HG02763 (cell line): ENCODE results near the gene TMEM47.

Experiments used
- ATAC-seq: cut with Tn5 transposase; IDR thresholded peaks from one replicate; pipeline ENCODE4 v1.9.1; 2021; ENCODE audit warnings: mild to moderate bottlenecking, moderate library complexity; ENCODE audit not compliant: unreplicated experiment

TMEM47 gene

DNA sequence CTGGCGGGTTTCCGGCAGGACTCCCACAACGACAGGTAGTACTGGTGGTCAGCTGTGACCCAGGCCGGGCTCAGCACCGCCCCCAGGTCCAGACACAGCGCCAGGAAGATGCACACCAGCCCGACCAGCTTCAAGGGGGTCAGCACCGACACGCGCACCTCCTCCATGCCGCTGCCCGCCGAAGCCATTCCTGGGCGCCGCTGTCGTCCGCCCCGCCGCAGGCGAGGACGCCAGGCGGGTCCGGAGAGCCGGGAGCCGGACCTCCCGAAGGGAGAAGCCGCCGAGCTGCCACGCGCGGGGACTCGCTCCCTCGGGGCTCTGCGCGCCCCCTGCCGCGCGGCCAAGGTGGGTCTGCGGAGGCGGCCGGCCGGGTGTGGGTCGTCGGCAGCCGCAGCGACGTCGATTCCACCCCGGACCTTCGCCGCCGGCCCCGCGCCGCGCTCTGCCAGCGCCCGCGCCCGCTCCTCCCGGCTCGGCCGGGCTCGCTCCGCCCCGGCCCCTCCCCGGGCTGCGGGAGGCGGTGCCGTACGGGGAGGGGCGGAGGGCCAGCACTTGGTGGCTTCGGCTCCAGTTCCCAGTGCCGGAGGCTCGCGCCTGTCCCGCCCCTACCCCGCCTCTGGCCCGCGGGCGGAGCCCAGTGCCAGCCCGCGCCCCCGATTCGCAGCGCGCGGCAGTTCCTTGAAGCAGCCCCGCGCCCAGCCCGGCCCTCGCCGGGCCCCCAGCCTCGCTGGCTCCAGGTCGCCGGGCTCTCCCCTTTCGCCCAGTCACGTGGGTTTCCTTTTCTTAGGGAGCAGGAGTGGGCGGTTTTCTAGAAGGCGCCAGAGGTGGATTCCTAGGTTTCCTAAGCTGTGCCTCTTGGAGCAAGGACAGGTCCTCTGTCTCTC lies at the start of gene TMEM47:
Gene TMEM47, minus strand, starts transcription at position 444 of the 884 bp plus-strand sequence. Its CDS starts 256 bp downstream, at position 188.
- ATAC-seq: no peak

DNA sequence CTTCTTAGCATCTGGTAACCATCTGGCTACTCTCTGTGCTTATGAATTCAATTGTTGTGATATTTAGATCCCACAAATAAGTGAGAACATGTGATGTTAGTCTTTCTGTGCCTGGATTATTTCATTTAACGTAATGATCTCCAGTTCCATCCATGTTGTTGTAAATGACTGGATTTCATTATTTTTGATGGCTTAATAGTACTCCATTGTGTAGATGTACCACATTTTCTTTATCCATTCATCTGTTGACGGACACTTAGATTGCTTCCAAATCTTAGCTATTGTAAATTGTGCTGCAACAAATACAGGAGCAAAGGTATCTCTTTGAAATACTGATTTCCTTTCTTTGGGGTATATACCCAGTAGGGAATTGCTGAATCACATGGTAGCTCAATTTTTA lies 30.0 kb upstream of the TMEM47 start:
- no peak for ATAC-seq

DNA sequence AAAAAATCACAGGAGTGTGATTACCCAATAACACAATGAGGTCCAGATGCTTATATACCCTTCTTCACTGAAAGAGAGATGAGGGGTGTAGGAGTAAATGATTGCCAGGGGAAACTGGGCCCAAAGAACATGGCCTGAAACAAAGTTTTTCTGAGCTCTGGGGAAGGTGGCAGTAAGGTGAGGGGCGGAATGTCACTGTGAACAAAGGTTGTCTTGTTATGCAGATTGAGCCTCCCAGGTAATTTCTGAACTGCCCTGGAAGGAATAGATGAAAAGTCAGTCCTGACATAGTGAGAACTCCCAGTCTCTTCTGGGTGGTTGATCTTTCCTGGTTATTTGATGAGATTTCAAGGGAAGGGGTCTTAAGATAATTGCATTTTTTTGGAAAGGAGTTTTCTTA lies 2.5 kb upstream of the TMEM47 start:
- ATAC-seq: no peak

DNA sequence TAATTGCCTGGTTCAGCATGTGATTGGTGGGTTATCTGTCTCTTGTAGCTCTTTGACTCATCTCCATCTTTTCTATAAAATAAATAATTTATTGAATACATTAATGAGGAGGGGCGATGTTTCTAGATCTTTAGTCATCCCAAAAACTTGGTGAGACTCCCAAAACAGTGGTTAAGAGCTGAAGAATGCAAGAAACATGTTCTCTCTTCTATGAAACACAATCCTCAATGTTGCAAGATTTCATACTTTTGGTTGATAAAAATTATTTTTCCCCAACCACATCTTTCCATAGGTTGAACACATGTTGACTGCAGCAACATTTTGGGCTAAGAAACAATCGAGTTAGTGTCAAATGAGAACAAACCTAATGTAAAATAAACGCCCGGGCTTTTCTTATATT lies 1.2 kb upstream of the TMEM47 start:
- no peak for ATAC-seq

DNA sequence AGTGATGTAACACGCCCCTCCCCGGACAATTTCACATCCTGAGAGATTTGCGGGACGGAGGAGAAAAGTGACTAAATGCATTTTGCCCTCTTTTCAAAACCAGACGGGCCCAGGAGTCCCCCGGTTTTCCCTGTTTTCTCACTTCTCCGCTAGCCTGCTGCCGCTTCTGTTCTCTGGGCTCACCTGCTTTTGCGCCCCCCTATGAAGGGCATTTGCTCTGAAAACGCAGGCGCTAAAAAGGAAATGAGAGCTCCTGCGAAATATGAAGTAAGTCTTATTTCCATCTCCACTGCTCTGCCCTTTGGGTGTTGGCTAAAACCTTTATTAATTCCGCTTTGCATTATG lies 613 bp upstream of the TMEM47 start:
- ATAC-seq: no peak

DNA sequence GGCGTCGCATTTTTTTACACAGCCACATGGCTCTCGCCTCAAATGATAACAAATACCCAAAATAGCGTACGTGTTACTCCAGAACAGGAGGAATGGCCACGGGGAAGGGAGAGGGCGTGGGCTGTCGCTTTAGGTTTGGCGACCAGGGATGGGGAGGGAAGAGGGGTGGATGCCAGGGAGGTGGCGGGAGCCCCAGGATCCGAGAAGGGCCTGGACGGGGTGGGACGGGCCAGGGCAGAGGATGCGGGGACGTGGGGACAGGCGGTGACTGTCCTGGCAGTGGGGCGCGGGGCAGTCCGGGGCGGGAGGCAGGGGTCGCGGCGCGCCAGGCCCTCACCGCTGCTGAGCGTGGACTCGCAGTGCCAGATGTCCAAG lies 631 bp downstream of the TMEM47 start:
- ATAC-seq: no peak

DNA sequence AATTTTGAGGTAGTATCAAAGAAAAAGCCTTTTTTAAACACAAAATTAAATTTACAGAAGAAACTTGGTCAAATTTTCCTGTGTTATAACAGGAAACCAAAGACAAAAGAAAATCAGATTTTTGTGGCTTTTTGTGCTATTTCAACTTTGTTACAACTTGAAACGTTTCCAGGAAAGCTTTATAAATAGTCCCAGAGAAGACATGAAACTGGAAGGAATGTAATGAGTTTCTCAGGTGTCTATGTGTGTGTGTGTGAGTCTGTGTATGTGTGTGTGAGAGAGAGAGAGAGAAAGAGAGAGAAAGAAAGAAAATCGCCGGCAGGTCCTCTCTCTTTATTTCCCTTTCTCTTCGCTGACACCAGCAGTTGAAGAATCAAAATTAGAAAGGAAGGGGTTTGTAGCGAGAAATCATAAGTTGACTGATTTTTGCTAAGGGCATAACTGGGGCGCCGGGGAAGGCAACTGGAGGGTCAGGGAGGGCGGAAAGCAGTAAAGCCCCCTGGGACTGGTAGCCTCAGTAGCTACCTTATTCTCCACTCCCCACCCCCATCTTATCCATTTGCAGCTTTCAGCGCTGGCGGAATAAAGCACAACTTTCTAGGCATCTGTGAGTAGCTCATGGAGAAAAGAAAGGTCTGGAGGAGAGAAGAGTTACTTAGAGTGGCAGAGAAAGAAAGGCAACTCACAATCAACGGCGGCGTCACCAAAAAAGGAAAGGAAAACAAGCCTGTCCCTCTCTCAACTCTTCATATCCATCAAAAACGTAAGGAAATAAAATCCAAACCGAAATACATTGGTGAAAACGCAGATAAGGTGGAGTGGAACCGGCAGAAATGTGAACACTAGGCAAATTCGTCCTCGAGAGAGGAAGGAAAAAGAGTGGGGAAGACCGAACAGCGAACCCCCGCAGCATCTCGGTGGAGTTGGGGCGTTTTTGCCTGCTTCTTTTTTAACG lies 1.3 kb downstream of the TMEM47 start:
- ATAC-seq: no peak

DNA sequence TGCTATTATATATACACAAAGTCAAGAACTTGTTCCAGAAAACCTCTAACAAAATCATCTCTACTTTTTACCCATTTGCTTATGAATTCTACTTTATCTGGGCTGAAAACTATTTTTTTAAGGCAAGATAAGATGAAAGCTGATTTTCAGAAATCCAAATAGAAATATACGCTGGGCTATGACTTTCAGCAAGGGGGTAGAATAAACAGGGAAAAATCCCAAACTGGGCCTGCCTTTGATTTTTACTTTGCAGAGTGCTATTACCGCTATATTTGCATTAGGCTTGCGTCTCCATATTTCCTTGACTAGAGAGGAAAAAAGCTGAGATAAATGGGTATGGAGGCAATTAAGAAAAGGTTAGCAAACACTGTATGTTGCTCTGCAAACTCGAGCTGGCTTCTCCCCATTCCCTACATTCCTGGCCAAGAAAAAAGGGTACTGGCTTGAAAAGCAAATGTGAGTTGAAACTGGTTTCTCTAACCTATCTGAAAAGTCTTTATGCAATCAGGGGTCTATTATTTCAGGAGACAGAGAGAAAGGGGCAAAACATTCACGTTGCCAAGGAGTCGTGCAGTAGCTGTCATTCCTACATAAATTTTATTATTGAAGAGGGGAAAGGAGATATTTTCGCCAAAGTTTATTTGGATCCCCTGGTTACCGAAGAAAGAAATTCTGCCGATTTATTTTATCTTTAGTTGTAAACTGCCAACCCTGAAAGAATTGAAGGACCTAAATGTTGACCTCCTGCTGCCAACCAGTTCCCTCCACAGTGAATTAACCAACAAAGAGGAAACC lies 2.2 kb downstream of the TMEM47 start:
- ATAC-seq: no peak

DNA sequence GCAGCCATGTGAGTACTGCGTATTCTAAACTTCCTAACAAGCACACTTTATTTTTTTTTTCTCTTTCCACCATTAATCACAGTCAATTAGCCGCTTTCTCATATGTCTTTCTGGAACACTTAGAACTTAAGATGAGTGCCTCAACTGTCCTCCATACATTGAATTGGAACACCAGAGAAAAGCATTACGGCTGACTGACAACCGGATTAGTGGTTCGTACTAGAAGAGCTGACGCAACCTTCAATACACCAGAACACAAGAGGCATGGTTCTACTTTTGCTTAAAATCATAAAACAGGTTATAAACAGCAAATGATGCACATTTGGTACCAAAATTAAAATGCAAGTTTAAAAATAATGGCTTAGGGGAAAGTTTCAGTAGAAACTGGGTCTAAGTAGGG lies 3.3 kb downstream of the TMEM47 start:
- ATAC-seq: no peak

DNA sequence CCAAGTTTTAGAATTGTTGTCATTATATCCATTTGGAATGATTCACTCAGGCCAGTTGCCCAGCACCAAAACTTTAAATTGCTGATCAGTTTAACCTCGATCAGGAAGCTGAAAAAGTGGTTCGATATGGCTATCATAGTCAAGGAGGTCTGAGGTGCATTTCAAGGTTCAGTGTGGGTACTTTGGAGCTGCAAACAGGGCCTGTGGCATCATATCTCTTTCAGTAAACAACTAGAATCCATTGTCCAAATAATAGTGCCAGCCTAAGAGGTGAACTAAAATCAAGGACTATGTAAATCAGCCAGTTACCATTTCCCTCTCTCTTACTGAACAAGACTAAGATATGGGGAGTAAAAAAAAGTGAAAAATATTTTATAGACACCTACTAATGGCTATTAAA lies 14.2 kb downstream of the TMEM47 start:
- ATAC-seq: no peak

DNA sequence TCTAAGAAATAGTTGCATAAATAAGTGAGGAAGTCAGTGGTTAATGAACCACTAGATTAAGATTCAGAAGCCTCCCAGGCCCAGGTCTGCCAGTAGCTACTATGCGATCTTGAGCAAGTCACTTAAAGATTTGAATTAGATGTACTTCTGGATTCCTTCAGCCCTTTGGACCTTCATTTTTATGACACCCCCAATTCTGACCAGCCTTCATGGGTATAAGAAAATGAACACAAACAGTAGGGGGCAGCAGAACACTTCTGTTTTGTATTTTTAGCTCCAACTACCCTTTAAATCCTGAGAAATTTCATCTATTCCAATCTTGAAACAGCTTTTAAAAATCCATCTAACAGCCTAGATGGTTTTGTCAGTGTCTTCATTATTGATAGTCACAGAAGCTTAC lies 19.0 kb downstream of the TMEM47 start:
- ATAC-seq: no peak

DNA sequence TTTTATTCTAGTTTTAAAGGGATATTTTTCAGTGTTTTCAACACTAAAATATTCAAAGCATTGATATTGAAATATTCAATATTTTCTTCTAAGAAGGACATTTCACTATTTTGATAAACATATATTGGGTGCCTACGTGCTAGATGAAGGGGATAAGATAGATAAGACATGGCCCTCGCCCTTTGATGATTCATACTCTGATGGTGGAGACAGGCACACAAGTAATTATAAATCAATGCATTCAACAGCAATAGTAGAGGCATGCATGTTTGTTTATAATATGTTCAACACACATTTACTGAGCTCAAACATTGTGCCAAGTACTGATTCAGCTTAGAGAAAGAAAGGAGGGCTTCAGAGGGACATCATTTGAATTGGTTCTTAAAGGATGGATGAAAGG lies 22.7 kb downstream of the TMEM47 start:
- no peak for ATAC-seq

DNA sequence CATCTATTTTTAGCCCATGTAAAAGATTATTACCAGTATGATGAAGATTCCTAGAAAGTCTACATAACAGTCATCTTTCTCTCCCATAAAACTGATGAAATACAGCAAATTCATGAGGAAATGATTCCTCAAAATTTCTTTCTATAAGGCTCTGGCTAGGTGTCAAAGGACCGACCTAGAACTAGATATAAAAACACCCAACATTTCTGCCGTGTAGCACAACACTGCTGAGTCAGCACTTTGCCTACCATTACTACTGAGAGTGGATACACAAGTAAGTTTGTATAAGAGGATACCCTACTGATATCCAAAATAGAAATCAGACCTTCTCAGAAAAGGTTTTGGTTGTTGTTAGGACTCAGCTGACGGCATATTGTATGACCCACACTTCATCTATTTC lies 24.7 kb downstream of the TMEM47 start:
- no peak for ATAC-seq

DNA sequence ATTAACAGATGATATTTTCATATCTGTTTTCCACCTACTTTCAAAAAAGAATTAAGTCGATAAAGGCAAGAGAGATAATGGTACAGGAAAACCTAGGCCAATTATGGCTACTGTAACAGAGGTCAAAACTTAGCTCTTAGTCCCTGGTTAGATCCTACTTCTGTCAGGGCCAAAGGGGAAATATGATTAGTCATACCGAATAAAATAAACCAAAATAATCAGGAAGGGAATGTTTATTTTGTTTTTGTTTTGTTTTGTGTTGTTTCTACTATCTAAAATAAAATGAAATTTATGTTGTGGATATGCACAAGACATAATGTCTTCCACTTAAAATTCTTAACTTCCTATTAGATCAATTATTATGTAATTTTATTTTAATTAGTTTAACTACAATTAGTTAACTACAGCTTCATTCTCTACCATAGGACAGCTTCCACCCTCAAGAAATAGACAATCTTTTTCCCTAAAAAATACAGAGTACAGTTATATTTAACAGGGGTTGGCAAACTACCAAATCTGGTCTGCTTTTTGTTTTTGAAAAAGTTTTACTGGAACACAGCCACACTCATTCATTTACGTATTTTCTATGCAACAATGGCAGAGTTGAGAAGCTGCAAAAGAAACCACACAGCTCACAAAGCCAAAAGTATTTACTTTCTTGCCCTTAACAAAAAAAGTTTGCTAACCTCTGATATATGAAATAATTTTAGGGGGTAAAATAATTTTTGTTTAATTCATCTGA lies 25.4 kb downstream of the TMEM47 start:
- ATAC-seq: no peak

DNA sequence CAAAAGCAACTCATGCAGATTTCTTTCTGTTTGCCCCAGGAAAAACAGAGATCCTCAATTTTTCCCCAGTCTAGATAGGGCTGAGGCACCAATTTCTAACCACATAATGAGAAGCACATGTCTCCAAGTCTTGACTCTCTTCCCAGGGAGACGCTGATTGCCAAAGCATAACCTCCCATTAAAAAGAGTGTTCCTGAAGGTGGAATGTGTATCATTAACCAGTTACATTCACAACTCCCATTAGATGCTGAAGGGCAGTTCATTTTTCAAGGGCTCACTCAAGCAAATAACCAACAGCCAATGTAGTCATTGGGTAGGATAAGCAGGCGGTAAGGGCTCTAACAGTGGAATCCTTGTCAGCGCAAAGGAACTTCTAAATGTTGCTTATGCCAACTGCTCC lies 27.5 kb downstream of the TMEM47 start:
- ATAC-seq: no peak

DNA sequence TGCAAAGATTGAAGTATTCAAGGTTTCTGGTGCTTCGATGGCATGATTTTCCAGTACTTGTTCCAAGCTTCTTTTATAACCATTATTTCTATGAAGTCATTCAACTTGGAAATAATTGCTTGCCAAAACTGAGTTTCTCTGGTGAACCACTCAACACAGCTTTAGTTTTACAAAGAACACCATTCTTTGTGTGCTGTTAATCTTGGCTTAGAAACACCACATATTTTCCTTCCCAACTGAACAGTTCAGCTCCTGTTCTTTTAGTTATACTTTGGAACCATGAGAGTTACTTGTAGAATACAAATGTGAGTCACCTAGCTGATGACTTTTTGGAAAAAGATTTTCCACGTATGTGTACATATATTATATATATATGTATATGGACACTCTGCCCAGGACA lies 32.7 kb downstream of the TMEM47 start:
- ATAC-seq: no peak

DNA sequence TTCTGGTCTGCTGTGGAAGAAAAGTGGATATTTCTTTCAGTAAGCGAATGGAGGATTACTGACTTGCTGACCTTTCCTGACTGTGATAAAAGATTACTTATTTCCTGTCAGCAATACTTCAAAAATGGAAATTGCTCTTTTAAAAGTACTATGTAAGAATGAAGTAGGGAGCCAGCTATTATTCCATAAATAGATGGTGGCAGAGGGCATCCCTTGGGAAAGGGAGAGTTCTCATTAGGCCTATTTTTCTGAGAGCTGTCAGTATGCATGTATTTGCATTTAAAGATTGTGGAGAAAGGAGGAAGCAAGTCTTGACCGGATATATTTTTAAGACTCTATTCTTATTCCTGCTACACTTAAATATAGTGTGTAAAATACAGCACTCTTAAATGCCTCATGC lies 37.2 kb downstream of the TMEM47 start:
- ATAC-seq: no peak

DNA sequence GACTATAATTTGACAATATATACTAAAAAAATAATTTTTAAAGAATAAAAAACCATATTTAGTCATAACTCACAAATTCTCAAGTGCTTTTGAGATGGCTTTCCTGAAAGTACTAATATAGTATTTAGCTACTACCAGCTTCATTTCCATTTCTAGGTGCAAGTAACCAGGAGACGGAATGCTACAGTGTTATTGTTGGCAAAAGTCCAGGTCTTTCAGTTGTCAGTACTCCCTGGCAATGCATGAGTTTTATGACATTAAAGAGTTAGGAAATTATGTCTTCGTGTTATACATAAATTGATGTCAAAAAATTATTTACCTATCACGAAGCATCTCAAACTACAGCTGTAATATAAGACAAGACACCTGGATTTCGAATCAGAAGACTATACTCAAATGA lies 45.0 kb downstream of the TMEM47 start:
- no peak for ATAC-seq

DNA sequence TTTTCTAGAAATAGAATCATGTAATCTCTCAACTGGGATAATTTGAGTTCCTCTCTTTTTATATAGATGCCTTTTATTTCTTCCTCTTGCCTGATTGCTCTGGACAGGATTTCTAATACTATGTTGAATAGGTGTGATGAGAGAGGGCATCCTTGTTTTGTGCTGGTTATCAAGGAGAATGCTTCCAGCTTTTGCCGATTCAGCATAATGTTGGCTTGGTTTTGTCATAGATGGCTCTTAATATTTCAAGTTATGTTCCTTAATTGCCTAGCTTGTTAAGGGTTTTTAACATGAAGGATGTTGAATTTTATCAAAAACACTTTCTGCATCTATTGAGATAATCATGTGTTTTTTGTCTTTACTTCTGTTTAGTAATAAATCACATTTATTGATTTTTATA lies 58.7 kb downstream of the TMEM47 start:
- no peak for ATAC-seq

DNA sequence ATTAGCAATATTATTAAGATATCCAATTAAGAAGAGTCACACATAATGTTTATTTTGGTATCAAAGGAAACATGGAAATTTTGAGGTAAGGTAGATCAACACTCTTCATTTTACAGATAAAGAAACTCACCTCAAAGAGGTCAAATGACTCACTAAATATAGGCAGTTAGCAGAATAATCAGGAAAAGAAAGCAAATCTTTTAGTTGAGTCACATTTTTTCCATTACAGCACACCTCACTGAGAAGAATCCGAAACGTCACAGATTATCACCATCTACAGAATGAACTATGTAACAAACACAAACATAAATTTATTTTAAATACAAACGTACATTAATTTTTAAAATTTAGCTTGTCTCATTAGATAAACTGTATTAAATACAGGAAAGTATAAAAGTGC lies 70.1 kb downstream of the TMEM47 start:
- ATAC-seq: no peak
